ENCODE measurements around the gene SSPN.

The SSPN gene

DNA sequence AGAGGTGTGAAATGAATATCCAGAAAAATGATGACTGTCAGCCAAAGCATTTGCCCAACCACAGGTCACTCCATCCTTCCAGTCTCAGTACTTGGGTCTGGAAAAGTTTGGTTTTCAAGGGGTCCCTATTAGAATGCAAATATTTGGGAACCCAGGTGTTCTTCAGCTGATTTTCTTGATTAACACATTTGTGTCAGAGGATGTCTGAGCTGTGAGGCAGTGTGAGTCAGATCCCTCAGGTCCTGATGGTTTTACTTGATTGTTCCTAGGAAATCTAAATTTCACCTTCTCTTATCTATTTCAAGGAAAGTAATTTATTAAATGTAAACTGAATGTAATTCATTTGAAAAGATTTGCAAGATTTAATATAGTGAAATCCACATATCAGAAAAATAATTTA is 71.5 kb downstream of the SSPN start:
- DNase-seq (ENCODE audit: low spot score), result no peak

- DNase-seq (ENCODE audit: low spot score), result no peak
Observed at GRCh38 chr12:26268841-26269561, 73.6 kb downstream of the SSPN start.

GRCh38 chr12:26269562-26270284 is 74.3 kb downstream of the SSPN start:
- no peak for DNase-seq (ENCODE audit: low spot score)

GRCh38 chr12:26271024-26271423 is 75.7 kb downstream of the SSPN start:
- no peak for DNase-seq (ENCODE audit: low spot score)

DNA sequence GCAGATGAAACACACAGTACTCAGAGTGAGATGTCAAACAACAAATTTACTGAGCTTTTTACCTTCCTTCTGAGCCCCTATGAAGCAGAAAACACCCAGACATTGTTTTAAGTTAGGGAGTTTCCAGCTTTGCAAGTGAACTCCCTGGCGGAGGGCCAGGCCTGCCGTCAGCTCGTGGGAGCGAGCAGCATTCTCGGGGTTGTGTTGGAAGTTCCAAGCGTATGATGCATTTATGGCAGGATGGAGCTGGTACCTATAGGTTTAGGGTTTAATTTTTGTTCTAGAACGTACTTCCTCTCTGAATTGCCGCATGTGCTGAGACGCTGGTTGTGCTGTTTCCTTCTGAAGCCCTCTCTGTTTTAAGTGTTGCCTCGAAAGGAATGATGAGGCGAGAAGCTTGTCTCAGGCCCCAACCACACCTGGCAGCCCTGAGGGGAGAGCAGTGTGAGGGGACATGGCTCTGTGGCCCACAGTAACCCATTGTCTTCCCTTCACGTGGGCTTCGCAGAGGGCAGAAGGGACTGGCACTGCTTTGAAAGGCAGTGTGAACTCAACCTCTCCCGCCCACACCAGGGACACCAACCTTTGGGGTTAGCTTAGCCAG is 76.6 kb downstream of the SSPN start:
- peak; percentile 85 for DNase-seq (ENCODE audit: low spot score)

DNA sequence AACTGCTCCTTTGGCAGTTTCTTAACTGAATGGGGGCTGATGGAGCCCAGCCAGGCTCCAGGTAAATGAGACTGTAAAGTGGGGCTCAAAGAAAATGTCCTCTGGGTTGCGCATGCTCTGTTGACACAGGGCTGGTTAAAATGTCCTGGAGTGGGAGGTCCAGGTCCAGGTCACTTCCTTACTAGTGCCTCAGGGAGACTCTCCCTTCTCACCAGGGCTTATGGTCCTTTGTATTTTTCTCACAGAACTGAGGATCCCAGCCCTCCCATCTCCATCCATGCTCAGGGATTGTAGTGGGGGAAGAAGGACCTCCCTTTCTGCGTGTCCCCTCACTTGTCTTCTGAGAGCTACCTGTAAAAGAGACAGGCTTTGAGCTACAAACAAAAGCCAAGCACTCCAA is 77.5 kb downstream of the SSPN start:
- no peak for DNase-seq (ENCODE audit: low spot score)

DNA sequence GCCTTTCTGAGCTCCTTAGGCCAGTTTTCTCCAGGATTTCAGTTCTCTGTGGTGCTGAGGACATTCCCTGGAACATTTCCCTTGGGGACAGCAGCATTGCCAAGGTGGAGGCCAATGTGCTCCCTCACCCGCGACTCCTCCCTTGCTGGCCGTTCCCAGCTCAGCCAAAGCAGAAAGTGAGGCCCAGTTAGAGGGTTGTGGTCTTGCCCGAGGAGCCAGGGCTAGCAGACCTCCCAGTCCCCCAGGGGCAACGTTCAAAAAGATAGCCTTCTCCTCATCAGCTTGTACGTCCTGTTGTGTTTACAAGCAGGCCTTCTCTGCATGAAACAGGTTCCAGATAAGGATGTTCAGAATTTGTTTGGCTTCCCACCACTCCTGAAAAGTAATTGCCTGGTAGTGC is 78.4 kb downstream of the SSPN start:
- no peak for DNase-seq (ENCODE audit: low spot score)

- DNase-seq (ENCODE audit: low spot score), result no peak
Observed at GRCh38 chr12:26274441-26275312, 79.3 kb downstream of the SSPN start.

DNA sequence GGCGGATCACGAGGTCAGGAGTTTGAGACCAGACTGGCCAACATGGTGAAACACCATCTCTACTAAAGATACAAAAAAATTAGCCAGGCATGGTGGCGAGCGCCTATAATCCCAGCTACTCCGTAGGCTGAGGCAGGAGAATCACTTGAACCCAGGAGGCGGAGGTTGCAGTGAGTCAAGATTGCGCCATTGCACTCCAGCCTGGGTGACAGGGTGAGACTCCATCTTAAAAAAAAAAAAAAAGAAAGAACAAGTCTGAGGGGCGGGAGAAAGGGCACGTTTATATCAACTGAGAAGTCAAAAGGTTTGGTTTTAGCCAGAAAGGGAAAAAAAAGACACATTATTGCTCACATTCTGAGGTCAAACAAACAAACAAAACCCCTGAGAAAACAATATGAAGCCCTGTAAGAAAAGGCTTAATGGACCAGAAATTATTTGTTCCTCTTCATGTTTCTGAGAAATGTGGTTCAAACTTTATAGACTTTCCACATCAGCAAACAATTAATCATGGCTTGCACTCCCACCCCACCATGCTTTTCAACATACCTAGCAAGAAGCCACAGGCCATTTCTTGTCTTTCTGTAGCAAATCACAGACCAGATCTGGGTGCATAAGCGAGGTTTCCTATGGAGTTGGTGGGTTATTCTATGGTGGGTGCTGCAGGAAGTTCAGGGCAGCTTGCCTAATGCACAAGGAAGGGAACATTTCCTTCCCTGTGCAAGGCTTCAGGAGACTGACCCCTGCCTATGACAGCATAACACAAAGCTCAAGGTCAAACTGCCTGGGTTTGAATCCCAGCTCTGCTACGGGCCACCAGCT is 80.1 kb downstream of the SSPN start:
- DNase-seq (ENCODE audit: low spot score), result no peak

GRCh38 chr12:26276709-26277108 is 81.3 kb downstream of the SSPN start:
- DNase-seq (ENCODE audit: low spot score), result no peak

DNA sequence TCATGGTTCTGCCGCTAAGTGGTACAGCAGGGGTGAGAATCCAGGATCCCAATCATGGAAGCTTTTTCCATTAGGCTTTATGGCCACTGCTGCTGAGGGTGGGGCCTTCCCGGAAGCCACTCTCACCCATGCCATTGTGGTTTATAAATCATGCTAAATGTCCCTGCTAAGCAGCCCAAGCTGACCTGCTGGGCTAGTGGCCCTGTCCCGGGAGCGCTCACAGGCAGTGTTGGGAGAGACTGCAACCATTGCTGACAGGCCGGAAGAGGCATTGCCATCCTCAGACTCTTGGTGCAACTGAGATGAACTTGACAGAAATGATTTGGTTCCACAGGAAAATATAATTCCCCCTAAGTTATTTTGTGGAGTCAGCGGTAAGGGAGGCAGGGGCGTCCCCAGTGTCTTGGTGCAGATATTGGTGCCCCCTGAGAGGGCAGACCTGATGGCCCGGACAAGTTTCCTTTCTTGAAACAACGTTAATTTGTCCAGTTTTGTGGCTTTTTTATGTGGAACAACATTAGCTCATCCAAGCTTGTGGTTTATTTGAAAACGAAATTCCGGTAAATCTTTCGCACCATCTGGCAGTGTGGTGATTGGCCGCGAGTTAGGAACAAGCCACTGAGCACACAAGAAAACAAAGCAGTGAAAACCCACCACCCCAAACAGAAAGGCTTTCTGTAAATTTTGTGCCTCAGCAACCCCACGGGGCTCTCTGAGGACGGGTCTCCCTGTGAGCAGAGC is 82.3 kb downstream of the SSPN start:
- DNase-seq (ENCODE audit: low spot score), result no peak

DNA sequence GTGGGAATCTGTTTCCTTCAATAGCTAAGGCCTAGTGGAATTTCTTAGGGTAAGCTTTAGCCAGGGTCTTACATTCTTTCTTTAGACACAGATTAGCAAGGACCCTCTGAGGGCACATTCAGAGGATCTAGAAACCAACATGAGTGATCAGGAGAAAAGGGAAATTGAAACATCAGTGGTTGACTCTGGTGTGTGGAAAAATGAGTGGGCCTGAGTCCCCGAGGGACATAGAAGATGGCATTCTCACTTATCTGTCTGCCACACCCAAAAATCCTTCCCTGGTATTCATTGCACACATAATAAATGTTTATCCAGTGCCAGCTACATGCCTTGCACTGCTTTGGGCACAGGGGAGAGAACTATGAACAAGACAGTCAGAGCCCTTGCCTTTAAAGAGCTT is 82.9 kb downstream of the SSPN start:
- DNase-seq (ENCODE audit: low spot score), result no peak

DNA sequence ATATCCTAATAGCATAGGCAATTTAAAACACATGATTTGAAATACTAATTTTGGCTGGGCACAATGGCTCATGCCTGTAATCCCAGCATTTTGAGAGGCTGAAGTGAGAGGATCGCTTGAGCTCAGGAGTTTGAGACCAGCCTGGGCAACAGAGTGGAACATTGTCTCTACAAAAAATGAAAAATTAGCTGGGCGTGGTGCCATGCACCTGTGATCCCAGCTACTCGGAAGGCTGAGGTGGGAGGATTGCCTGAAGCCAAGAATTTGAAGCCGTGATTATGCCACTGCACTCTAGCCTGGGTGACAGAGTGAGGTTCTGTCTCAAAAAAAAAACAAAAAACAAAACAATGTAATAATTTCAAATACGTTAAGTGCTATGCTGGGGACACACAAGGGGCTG is 83.3 kb downstream of the SSPN start:
- no peak for DNase-seq (ENCODE audit: low spot score)

DNA sequence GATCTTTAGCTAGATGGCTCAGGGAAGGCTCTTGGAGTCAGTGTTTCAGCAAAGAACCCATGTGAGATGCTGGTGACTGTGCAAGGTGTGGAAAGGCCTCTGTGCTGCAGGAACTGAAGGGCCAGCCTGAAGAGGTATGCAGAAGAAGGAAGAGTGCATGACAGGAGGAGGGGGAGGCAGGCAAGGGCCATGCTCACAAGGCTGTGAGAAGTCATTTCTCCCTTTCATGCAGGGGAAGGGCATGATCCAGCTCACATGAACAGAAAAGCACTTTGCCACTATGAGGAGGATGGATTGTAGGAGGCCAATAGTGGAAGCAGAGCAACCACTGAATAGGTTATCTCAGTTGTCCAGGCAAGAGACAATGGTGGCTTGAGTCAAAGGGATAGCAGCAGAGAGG is 83.7 kb downstream of the SSPN start:
- no peak for DNase-seq (ENCODE audit: low spot score)

GRCh38 chr12:26279908-26280307 is 84.5 kb downstream of the SSPN start:
- DNase-seq (ENCODE audit: low spot score), result no peak

DNA sequence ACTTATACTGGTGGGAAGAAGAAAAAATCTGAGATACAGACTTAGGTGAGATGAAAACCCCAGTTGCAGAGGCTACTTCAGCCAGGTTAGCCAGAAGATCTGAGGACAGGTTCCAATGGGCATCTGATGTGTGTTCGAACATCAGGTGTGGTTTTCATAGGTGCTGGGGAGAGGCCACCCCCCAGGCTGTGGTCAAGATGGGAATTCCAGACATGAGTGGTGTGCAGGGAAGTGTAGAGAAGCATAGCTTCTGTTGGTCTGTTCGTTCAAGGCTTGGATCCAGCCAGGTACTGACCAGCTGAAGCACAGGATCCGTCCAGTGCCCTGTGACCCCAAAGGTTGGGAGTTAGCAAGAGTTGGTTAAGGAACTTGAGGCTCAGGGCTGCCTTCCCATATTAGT is 85.5 kb downstream of the SSPN start:
- no peak for DNase-seq (ENCODE audit: low spot score)

DNA sequence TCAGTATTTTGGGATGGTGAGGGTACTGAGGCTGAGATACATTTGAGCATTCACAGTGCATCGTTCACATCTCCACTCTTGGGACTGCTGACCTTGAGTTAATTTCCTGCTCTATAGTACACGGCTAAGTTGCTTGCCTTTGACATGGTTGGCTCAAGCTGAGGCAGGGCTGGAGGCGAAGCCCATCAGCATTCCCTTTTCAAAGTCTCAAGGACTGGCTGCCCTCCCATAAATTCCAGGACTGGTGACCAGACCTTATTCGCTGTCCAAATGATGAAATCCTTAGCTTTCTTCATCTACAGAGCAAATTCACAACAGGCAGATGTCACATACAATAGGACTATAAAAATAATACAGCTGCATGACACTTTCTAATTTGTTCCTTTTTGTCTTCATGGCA is 85.9 kb downstream of the SSPN start:
- no peak for DNase-seq (ENCODE audit: low spot score)

DNA sequence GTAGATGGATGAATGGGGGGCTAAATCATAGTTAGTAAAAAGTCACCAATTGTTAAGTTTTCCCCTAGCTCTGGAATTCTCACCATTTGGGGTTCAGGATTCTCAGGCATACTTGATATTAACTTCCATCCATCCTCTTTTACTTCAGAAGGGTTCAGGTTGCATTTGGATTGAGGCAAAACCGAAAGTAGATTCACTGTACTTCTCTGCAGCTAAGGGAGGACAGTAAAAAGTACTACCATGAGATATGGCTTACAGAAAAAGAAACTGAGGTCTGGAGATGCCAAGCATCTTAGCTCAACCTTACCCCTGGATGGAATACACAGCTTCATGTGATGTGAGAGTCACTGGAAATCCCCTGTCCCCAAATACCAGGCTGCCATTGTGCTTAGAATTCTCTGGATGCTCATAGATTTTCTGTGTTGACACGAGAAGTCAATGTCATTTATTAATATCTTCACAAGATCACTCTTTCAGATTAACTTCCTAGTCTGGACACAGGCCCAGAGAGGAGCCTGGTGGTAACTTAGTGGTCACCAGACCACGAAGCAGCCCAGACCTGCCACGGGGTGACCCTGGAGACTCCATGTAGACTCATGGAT is 87.1 kb downstream of the SSPN start:
- DNase-seq (ENCODE audit: low spot score), result no peak

- no peak for DNase-seq (ENCODE audit: low spot score)
Observed at GRCh38 chr12:26283046-26283445, 87.7 kb downstream of the SSPN start.

GRCh38 chr12:26283617-26284016 is 88.2 kb downstream of the SSPN start:
- DNase-seq (ENCODE audit: low spot score), result no peak

Data from left forelimb (tissue), 1 donor.